ENCODE measurements around the gene ZNF799. TPM values are rescaled to one million over a fixed set of nuclear protein-coding genes. Genes with fewer than 3 reads are reported as not detected.

The ZNF799 gene
- total RNA-seq, 1 experiment from 2014 or later, result 3.6 TPM

- CTCF ChIA-PET, result no interaction called here
- no TSS peak for BruUV-seq (replicated peaks)
- Histone ChIP-seq H3K79me2 (ENCODE audit: insufficient read depth, low read length) (no peaks in the 10 kb centered on the region), H3K9me3 (ENCODE audit: control insufficient read depth in 1 of 2, insufficient read depth in 1 of 2, low read depth in 1 of 2, low read length in 2 of 2) (peaks cover 0 to 4% of the 10 kb centered on the region in 2 experiments; a peak in 1 of 4 replicates), H4K20me1 (ENCODE audit: insufficient read depth) (no peaks in the 10 kb centered on the region), H3K4me3 (replicated peaks in 1 of 2; ENCODE audit: low read depth in 1 of 2, low read length in 2 of 2) (no peak overlapping the region), H3K27ac (ENCODE audit: low read depth, low read length) (no peak overlapping the region), H3K9me2 (ENCODE audit: insufficient read depth) (no peaks in the 10 kb centered on the region), H3K9ac (ENCODE audit: low read length) (no peak overlapping the region), H2AFZ (ENCODE audit: low read depth, low read length, poor library complexity, severe bottlenecking) (no peak overlapping the region), H3K4me1 (ENCODE audit: control insufficient read depth in 1 of 2, insufficient read depth in 2 of 2, low read length in 2 of 2) (no peaks in the 10 kb centered on the region), H3K36me3 (ENCODE audit: control insufficient read depth in 1 of 2, insufficient read depth in 2 of 2, low read length in 2 of 2) (no peaks in the 10 kb centered on the region), H3K4me2 (ENCODE audit: low read length) (no peak overlapping the region), H3K27me3 (ENCODE audit: insufficient read depth, low read length) (no peaks in the 10 kb centered on the region)
- intact Hi-C loops (cut with micrococcal nuclease), result no loop called here
- RAD21 ChIA-PET (ENCODE audit: low non-redundant PET in 1 of 2, low total read pairs in 2 of 2, uncharacterized antibody in 2 of 2, unreplicated experiment in 2 of 2), result no interaction called here
- no peak for ATAC-seq
- no peak for TF ChIP-seq CTCF (IDR thresholded peaks at IDR 0.05 in 2 of 3, conservative IDR thresholded peaks at IDR 0.05 in 1 of 3; ENCODE audit: borderline replicate concordance in 1 of 3, insufficient read depth in 1 of 3, low read depth in 2 of 3, low read length in 2 of 3)
- no peak for TF ChIP-seq ZNF274 (IDR thresholded peaks at IDR 0.05; ENCODE audit: low read depth, low read length)
- no peak for TF ChIP-seq EZH2 (IDR thresholded peaks at IDR 0.05)
- no peak for TF ChIP-seq ZBTB33 (IDR thresholded peaks at IDR 0.05; ENCODE audit: extremely low read depth, insufficient replicate concordance, low read length)
- TF ChIP-seq JUND (IDR thresholded peaks at IDR 0.05), result no peak
- no peak for TF ChIP-seq FOSL1 (IDR thresholded peaks at IDR 0.05; ENCODE audit: low read depth)
- no peak for TF ChIP-seq REST (IDR thresholded peaks at IDR 0.05; ENCODE audit: low read depth)
- TF ChIP-seq EZH2phosphoT487 (IDR thresholded peaks at IDR 0.05; ENCODE audit: borderline replicate concordance), result no peak
- TF ChIP-seq CBX3 (IDR thresholded peaks at IDR 0.05; ENCODE audit: low read depth), result no peak
- TF ChIP-seq ELF1 (IDR thresholded peaks at IDR 0.05; ENCODE audit: borderline replicate concordance, low read depth), result no peak
- TF ChIP-seq YY1 (IDR thresholded peaks at IDR 0.05; ENCODE audit: extremely low read depth, insufficient replicate concordance, low read depth, low read length), result no peak
- no peak for TF ChIP-seq ZFX (IDR thresholded peaks at IDR 0.05)
- TF ChIP-seq SP1 (IDR thresholded peaks at IDR 0.05; ENCODE audit: low read depth), result no peak
- no peak for TF ChIP-seq CEBPB (IDR thresholded peaks at IDR 0.05; ENCODE audit: low read depth)
- TF ChIP-seq POLR2A (IDR thresholded peaks at IDR 0.05; ENCODE audit: borderline replicate concordance, extremely low read depth, insufficient read depth, insufficient read length), result no peak
- TF ChIP-seq MAX (IDR thresholded peaks at IDR 0.05), result no peak
- POLR2A ChIA-PET, result no interaction called here
- no peak for DNase-seq (ENCODE audit: low read depth, low spot score)
Measured at GRCh38 chr19:12411893-12412292, 10.8 kb upstream of the ZNF799 start.

Measured in HCT116 (cell line).